T1000 (cell line): ENCODE data around the gene NTM.

Source experiments
- DNase-seq: peaks from one replicate; lab custom pipeline; 2025; ENCODE audit warnings: mixed read lengths; lab: John Stamatoyannopoulos, UW

NTM gene

DNA sequence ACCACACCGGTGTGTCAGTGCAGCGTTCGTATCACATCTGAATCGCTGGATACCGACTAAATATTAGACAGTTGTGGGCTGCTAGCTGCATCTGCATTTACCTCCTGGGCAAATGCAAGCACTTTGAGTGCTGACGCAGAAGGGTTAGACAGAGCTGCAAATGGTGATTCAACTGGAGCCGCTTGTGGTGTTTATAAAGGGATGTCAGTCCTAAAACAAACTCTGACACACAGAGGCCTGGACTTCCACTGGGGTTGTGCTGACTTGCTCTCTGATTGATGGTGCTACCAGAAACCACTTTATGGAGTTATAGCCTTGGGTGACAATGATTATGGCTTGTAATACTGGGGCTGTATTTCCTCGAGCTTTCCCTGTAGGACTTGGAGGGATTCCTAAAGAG lies 374.4 kb downstream of the NTM start:
- no peak for DNase-seq

GRCh38 chr11:131745405-131745804 lies 375.0 kb downstream of the NTM start:
- no peak for DNase-seq

GRCh38 chr11:131746201-131746600 lies 375.8 kb downstream of the NTM start:
- DNase-seq, result no peak

- DNase-seq, result no peak
Measured at GRCh38 chr11:131748151-131749050, 378.0 kb downstream of the NTM start.

DNA sequence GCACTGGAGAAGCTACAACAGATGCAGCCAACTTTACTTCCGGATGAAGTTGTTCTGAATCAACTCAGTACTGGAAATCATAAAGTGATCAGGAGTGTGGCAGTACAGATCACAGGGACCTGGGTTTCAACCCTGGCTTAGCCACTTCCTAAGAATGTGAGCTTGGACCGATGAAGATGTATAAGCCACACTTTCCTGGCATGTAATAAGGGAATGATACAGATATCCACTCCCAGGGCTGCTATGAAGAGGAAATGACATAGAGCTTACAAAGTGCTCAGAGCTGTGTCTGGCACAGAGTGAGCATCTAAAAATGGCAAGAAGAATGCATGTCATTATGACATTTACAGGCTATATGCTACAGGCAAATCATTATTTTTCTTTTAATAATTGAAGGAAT lies 378.7 kb downstream of the NTM start:
- DNase-seq, result no peak

DNA sequence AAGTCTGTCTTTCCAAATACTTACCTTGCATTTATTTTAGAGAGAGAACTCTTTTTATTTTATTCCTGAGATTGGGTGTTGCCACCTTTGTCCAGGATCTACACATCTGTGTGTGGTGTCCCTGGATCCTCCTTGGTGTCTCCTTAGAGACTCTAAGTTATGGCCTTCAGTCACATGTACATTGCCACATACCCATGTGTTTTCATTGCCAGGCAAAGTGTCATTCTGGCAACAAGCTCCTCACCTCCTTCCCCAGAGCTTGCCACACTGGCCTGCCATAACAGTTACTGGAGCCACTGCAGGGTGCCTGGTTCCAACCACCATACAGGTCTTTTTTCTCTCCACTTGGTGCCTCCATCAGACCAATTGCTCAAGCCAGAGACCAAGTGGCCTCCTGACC lies 379.7 kb downstream of the NTM start:
- DNase-seq, result no peak

DNA sequence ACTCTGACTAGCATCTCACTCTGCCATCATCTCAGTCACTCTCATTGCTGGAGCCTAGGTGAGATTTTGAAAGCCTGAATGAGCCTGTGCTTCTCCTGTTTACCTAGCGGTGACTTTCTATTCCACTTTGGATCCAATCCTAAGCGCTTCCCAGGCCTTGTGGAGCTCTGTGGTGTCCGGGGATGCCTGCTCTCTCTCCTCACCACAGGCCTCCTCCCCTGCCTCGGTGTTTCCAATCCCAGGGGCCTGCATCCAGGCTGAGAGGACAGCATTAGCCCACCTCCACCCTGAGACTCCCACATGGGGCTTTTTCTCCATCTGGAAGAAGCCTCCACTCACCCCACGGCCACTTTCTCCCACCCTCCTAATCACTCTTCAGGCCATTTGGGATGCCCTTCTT lies 380.3 kb downstream of the NTM start:
- no peak for DNase-seq

DNA sequence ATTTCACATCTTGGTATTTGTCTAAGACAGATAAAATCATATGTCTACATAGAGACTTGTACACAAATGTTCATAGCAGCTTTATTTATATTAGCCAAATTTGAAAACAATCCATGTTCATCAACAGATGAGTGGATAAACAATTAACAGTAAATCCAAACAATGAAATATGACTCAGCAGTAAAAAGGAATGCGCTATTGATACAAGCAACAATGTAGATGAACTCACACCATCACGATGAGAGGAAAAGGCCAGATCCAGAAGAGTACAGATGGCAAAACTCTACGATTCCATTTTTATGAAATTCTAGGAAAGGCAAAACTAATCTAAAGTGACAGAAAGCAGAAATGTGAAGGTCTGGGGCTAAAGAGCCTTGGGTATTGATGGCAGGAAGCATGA lies 384.3 kb downstream of the NTM start:
- no peak for DNase-seq

DNA sequence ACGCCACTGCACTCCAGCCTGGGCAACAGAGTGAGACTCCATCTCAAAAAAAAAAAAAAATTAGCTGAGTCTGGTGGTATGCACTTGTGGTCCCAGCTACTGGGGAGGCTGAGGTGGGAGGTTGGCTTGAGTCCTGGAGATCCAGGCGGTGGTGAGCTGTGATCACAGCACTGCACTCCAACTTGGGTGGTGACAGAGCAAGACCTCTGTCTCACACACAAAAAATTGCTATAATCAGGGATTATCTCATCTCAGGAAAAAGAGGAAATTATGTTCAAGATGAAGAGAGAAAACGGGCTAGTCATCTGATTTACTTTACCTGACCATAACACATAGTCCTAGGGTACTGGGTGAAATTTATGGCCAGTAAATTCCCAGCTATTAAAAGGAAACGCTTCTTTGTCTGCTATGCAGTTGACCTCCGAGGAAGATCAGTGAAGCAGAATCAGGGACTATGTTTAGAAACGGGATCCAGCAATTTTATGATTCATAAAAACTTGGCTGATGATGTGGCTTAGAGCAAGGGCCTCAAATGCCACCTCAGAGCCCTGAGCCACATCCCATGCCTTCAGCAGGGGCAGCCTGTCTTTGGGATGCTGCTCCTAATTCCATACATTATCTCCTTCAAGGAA lies 386.2 kb downstream of the NTM start:
- no peak for DNase-seq

GRCh38 chr11:131758726-131759125 lies 388.3 kb downstream of the NTM start:
- DNase-seq, result no peak

DNA sequence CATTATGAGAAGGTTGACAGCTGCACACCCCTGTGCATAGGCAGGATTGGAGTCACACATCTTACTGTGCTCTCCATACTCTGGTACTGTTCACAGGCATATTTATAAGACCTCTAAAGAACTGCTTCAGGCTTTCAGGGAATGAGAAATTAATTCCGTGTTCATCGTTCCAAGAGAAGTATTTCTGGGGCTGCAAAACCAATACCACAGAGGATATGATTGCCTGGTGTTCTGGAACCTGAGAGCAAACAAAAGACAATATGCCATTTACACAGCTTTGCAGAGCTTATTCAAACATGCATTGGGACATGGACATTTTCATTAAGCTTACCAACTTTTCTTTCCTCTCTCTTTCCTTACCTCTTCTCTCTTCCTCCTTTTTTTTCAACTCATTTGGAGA lies 388.7 kb downstream of the NTM start:
- DNase-seq, result no peak

DNA sequence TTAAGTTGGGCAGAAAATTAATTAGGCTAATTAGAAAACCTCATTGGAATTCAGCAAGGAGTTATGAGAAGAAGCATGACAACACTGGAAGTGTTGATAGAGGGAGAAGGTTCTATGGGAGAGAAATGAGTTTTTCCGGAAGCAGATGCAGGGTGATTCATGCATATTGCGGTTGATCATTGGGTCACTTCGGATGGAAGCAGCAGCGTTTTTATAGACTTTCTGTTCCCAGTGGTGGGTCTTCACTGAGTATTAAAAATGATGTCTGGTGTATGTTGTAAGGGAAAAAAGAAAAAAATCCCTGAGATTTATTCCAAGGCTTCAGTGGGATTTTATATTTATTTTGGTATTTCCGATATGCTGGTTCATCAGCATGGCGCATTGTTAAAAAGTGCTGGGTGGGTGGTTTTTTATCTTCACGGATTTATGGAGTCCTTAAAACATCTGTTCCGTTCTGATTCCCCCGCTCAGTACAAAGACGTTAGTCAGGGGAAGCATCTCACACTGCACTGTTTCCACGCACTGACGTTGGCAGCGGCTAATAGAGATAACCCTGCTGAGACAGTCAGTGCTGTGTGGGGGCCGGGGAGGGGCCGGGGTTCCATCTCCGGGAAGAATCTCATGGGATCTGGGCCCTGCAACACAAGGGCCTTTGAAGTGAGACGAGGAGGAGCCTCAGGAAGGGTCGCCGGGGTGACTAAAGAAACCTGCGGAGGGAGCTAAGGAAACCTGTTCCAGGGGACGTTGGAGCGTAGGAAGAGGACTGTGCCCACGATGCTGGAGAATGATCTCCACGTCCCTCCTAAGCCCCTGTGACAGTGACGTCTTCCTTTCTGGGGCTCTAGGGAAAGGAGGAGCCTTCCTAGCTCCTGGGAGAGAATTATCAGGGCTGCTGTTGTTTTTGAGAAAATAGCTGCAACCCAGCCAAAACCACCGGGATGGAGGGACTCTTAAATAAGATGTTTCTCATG lies 390.0 kb downstream of the NTM start:
- no peak for DNase-seq

DNA sequence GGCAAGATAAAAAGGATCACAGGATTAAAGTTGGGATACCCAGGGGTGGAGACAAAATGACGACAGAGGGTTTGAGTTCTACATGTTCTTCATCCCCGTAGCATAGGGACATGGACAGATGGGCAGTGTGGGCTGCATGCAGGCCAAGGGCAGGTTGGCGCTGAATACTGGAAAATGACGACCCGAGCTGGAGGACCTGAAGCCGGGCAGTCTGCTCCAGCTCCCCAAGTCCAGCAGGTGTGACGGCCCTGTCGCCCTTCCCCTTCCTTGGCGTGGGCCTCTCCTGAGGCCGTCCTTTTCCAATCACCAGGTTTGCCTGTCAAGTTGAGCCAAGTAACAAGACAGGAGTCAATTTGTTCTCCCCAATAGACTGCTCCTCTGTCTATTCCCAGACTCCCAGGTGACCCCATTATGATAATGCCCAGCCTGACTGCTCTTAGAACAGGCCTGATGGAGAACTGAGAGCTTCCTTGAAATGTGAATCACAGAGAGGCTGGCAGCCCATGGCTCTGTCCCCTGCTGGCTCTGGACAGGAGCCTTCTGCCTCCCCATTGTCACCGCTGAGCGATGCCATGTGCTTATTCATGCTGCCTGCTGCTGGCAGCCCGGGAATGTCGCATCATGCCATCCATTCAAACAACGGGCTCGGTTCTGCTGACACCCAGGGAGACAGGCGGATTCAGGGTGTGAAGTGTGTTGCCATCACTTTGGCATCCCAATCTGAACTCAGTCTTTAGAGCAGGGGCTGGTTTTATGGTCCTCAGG lies 392.1 kb downstream of the NTM start:
- DNase-seq, result no peak

DNA sequence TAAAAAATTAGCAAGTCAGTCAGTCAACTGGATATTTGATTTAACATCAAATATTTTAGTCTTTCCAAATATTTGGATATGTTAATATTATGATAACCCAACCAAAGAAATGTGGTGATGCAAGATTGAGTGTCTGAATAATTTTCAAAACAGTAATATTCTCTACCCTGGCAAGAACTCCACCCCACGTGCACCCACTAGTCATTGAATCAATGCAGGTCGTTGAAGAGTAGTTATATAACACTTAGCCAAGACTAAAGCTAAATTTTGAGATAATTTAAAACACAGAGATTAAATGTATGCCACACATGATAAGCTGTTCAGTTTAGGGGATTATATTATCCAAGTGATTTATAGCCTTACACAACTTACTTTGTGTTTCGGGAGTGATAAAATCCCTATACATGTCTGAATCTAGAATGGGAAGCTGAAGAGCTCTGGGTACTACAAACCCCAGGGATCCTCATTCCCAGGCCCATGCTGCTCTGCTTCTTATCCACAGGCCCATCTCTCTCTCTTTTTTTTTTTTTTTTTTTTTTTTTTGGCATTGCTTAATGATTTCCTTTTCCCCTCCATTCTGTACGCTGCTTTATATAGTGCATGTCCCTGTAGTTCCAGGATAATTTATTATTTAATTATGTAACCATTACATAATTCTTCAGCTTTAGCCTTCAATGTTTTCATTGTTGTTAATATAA lies 392.9 kb downstream of the NTM start:
- DNase-seq, result no peak

DNA sequence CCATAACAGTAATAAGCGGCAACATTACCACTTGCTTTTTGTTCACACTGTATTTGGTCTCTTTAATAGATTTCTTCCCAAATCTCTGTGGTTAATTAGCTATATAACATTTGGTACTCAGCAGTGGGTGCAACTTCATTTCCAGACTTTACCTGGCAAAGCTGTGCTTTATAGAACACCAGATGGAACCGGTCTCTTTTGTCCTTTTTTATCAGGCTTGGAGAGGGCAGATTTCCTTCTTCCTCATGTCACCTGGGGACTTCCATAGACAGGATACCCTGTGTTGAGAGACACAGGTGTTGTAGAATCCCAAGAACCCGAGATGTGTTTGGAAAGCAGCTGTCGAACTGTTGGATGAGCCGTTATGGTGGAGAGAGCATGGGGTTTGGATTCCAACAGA lies 393.7 kb downstream of the NTM start:
- no peak for DNase-seq

DNA sequence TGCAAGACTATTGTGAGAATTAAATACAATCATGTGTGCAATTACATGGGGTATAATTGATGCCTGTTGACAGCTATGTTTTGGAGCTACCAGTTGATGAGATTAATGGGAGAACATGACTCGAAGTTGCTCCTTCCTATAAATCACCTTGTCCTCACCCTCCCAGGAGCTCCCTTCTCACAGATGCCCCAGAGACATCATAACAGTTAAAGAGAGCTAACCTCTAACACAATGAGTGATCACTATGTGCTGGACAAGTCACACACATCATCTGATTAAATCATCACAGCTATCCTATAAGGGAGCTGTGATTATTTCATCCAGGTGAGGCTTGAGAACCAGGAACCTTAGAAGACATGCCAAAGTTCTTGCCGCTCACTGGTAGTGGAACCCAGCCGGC lies 394.2 kb downstream of the NTM start:
- no peak for DNase-seq

GRCh38 chr11:131766637-131767036 lies 396.2 kb downstream of the NTM start:
- DNase-seq, result no peak

GRCh38 chr11:131767421-131767820 lies 397.0 kb downstream of the NTM start:
- no peak for DNase-seq

DNA sequence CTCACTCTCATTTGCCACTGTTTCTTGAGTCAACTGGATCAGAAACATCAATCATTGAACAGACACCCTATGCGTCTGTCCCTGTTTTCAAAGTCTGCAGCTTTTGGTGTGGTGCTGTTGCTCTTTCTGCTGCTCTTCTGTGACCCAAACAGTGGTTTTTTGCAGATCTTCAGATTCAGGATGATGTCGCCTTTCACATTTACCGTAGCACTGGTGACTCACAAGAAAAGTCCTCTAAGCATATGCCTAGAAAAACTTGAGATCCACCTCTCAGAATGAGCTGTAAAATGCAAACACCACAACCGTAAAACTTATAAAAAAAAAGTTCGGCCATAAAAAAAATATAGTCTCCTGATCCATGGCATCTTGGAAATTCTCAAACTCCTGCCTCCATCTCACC lies 400.4 kb downstream of the NTM start:
- DNase-seq, result no peak

DNA sequence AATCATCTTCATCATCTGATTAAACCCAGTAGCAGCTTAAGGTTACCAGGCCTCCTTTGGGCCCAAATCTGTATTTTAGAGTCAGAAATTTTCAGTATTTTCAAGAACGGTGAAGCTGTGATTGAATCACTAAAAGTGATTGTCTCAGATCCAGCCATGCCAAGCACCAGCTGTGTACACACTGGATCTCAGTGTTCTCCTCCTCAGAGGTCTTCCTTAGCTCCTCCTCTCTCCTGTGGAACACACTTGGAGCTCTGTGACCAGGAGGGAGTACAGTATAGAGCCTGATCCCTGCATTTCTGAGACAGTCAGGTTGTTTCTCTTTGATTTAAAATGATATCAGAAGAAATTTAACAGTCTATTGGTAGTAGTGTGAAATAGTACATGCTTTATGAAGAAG lies 401.1 kb downstream of the NTM start:
- DNase-seq, result no peak

DNA sequence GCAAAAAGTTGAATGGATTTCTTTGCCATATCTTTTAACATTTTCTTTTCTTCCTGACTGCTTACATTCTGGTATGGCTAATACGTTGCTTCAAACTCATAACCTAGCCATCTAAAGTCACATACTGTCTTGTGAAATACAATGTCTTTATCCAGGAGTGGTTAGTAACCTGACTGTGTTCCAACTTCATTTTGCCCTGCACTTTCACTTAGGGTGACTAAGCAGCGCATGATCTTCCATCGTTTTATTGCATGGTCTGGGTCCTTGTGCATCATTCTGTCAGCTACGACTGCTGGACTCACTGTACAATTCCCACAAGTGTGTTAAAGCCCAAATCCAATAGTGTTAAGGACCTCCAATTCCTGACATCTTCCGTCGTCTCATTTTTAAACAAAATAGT lies 403.2 kb downstream of the NTM start:
- DNase-seq, result no peak
